ENCODE data around the gene VASP. TPM values are rescaled to one million over a fixed set of nuclear protein-coding genes. Genes with fewer than 3 reads are reported as not detected.
A peak's percentile ranks its signal among the peaks of the same experiment; 100 is the strongest.

Gene VASP
- total and polyA plus RNA-seq, 2 of the 13 experiments (the other 11 are each of a cell fraction or from before 2014, with no cell fraction given) = 41.8 to 67.1 TPM

- no peak for TF ChIP-seq ZNF883 (CRISPR knock-in tag; IDR thresholded peaks at IDR 0.05; ENCODE audit: not compliant biosample characterization)
- no peak; the same call in 1 of the 2 replicates for TF ChIP-seq ZFX (CRISPR knock-in tag; IDR thresholded peaks at IDR 0.05; ENCODE audit: low read depth)
- TF ChIP-seq ZXDC (CRISPR knock-in tag; IDR thresholded peaks at IDR 0.05) = no peak
- TF ChIP-seq POLR2AphosphoS5 (IDR thresholded peaks at IDR 0.05; ENCODE audit: low read depth, low read length) = no peak; the same call in 1 of the 2 replicates
- no peak for TF ChIP-seq HHEX (CRISPR knock-in tag; IDR thresholded peaks at IDR 0.05)
- TF ChIP-seq ZNF3 (CRISPR knock-in tag; IDR thresholded peaks at IDR 0.05) = 0 out of 2 replicates have a peak, but pooled peaks have one; percentile 18
- TF ChIP-seq ASH2L (IDR thresholded peaks at IDR 0.05; ENCODE audit: insufficient read length, low read depth, low read length) = no peak
- TF ChIP-seq ZBTB25 (CRISPR knock-in tag; IDR thresholded peaks at IDR 0.05) = no peak
- TF ChIP-seq CENPBD1 (CRISPR knock-in tag; IDR thresholded peaks at IDR 0.05; ENCODE audit: borderline replicate concordance, low read depth) = no peak
- no peak; the same call in 1 of the 2 replicates for TF ChIP-seq TFE3 (CRISPR knock-in tag; IDR thresholded peaks at IDR 0.05)
- no peak; the same call in 1 of the 2 replicates for TF ChIP-seq SRF (IDR thresholded peaks at IDR 0.05; ENCODE audit: low read depth, low read length)
- peak; percentile 11; the same call in 1 of the 2 replicates for TF ChIP-seq TFAP4 (IDR thresholded peaks at IDR 0.05; ENCODE audit: borderline replicate concordance, low read depth)
- no peak for TF ChIP-seq HINFP (CRISPR knock-in tag; IDR thresholded peaks at IDR 0.05; ENCODE audit: low read depth)
- no peak for TF ChIP-seq FOXM1 (CRISPR knock-in tag; IDR thresholded peaks at IDR 0.05)
- 0 out of 2 replicates have a peak, but pooled peaks have one; percentile 44 for TF ChIP-seq ZNF546 (CRISPR knock-in tag; conservative IDR thresholded peaks at IDR 0.05)
- no peak for TF ChIP-seq BATF2 (CRISPR knock-in tag; IDR thresholded peaks at IDR 0.05)
- no peak for TF ChIP-seq TOE1 (CRISPR knock-in tag; IDR thresholded peaks at IDR 0.05)
- no peak for TF ChIP-seq TCF7L2 (IDR thresholded peaks at IDR 0.05; ENCODE audit: low read depth, low read length)
- no peak for TF ChIP-seq ZNF775 (CRISPR knock-in tag; IDR thresholded peaks at IDR 0.05; ENCODE audit: borderline replicate concordance)
- 0 out of 2 replicates have a peak, but pooled peaks have one; percentile 64 for TF ChIP-seq ZNF709 (CRISPR knock-in tag; IDR thresholded peaks at IDR 0.05)
- TF ChIP-seq TAF1 (CRISPR knock-in tag; IDR thresholded peaks at IDR 0.05) = peak; percentile 32; the same call in 1 of the 2 replicates
Observed at GRCh38 chr19:45514376-45515051, 7.2 kb downstream of the VASP start (continued).
